ENCODE data around the gene PEX11G.

Gene PEX11G

DNA sequence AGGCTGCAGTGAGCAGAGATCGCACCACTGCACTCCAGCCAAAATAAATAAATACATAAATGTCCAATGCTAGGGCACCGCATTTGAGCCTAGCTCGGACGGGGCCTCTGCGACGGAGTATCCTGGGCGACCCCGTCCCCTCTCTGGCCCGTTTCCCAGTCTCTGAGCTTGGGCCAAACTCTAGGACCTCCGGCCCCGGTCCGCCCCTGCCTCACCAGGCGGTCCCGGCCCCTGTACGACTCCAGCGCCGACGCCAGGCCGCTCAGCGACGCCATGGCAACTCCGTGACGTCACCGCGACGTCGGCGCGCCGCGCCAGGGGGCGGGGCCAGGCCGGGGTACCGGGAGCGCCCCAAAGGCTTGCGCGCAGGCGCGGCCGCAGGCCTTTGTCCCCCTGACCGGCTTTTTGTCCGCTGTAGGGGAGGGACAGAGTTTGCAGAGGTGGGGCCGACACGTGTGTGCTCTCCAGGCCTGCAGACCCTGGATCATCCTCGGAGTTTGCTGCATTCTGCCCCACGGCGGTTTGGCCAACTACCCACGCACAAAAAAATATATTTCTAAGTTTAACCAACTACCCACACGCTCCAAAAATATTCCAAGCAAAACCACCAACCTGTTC is at the start of gene PEX11G:
TSS of gene PEX11G (minus strand) at position 300 of the 618 bp plus-strand sequence. CDS start at position 275, 25 bp downstream.
- TF ChIP-seq, protein P1, sequence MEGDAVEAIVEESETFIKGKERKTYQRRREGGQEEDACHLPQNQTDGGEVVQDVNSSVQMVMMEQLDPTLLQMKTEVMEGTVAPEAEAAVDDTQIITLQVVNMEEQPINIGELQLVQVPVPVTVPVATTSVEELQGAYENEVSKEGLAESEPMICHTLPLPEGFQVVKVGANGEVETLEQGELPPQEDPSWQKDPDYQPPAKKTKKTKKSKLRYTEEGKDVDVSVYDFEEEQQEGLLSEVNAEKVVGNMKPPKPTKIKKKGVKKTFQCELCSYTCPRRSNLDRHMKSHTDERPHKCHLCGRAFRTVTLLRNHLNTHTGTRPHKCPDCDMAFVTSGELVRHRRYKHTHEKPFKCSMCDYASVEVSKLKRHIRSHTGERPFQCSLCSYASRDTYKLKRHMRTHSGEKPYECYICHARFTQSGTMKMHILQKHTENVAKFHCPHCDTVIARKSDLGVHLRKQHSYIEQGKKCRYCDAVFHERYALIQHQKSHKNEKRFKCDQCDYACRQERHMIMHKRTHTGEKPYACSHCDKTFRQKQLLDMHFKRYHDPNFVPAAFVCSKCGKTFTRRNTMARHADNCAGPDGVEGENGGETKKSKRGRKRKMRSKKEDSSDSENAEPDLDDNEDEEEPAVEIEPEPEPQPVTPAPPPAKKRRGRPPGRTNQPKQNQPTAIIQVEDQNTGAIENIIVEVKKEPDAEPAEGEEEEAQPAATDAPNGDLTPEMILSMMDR (IDR thresholded peaks at IDR 0.05): no peak

DNA sequence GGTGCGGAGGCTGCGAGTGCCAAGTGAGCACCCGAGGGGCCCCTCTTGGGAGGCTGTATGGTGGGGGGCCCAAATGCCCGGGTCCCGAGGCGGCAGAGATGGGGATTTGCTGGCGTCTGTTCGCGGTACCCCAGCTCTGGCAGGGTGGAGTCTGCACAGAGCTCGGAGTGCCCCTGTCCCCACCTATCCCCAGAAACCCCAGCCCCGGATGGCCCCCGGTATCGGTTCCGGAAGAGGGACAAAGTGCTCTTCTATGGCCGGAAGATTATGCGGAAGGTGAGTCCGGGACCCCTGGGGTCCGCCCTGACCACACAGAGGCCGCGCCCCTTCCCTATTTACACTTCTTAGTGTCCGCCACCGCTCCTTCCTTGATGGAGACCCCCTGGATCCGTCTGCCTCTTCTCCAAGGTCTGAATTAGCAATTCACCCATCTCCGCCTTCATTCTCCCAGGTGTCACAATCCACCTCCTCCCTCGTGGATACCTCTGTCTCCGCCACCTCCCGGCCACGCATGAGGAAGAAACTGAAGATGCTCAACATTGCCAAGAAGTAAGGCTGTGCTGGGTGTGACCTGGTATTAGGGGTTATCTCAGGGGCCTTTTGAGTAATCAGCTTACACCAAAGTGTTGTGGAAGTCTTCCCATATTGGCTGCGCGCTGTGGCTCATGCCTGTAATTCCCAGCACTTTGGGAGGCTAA is 47.3 kb upstream of the PEX11G start:
- TF ChIP-seq, protein P1 (IDR thresholded peaks at IDR 0.05): no peak

DNA sequence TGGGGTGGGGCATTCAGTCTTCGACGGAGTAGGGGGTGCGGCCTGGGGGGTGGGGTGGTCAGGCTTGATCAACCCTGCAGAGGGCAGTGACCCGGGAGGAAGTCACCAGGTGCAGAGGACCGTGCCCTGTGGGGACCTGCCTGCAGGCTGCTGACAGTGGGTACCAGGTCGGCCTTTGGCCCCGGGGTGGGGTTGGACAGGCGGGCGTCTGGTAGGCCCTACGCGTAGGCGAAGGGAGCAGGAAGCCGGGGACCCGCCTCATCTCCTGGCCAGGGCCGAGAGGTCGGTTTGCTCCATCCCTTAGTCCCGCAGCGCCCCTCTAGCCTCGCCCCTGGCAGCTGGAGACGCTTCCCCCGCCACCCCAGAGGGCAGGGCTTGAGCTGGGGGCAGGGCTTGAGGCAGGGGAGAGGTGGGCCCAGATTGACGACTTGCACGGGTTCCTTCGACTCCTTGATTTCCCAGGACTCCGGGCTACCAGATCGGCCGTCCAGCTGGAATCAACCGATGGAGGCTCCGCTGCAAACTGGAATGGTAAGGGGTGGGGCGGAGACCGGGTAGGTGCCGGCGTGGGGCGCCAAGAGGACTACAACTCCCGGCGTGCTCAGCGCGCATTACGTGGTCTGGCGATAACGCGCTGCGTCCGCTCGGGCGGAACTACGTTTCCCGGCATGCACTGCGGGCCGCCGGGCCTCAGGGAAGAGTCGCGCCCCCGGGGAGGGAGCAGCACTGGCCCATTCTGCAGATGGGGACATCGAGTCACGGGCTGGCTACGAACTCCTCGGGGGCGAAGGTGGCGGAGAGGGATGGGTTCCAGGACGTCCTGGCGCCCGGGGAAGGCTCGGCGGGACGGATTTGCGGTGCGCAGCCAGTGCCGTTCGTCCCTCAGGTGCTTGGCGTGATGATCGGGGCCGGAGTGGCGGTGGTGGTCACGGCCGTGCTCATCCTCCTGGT is 46.5 kb upstream of the PEX11G start, which contains the start of gene PNPLA6:
TSS of gene PNPLA6 (plus strand) at position 671 of the 951 bp plus-strand sequence. CDS start at position 743, 72 bp downstream.
- TF ChIP-seq, protein P1 (IDR thresholded peaks at IDR 0.05): no peak

DNA sequence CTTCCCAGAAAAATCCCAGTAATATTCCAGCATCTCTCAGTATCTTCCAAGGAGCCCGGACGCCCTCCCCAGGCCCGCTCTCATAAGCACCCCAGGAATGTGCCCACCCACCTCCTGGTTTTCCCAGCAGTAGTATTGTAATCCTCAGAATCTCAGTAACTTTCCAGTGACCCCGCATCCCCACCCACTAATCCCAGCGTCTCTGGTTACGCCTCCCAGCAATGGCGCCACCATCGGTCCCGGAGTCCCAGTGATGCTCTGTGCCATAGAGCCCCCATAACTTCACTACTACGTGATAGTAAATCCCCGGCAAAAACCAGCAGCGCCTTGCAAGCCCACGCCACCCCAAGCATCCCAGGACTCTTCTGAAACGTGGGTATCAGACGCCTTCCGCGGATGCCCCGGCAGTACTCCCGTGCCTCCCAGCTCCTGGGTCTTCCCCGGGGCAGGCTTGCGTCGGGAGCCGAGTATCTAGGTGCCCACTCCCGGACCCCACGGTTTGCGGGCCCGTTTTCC is 45.8 kb upstream of the PEX11G start:
- TF ChIP-seq, protein P1 (IDR thresholded peaks at IDR 0.05): no peak; the same call in 1 of the 2 replicates

DNA sequence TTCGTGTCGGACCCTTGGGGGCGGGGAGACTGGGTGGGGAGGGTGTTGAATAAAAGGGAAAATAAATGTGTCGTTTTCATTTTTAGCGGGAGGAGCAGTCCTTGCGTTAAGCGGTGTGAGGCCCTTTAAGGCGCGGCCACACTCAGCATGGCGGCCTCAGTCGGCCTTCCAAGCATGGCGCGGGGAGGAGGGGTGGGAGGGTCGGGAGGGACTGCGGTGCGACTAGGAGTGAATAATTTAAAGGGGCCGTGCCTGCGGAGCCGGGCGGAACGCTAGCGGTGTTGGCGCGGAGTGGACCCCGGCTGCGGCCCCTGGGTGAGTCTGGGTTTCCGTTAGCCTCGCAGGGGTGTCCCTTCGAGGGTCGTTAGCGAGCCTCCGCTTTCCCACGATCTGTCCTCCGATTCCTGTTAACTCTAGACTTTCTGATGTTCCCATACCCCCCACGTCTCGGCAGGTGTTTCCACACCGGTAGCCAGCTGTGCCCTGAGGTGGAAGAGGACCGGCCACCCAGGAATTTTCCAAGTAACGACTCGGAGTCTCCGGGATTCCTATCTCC is 45.2 kb upstream of the PEX11G start:
- TF ChIP-seq, protein P1 (IDR thresholded peaks at IDR 0.05): no peak

DNA sequence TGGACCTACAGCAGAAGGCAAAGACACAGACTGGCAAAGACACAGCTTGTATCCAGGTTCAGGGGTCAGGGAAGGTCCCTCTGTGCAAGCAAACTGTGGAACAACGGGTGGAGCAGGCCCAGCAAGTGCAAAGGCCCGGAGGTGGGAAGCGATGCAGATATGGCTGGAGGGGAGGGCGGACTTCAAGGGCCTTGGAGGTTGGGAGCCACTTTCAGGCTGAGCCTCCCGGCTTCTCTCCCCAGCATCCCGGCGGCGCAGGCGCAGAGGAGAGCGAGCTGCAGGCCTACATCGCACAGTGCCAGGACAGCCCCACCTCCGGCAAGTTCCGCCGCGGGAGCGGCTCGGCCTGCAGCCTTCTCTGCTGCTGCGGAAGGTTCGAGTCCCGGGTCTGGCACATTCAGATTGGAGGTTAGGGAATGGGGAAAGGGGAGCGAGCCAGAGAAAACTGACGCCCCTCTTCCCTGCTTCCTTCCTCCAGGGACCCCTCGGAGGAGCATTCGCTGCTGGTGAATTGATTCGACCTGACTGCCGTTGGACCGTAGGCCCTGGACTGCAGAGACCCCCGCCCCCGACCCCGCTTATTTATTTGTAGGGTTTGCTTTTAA is 44.5 kb upstream of the PEX11G start:
- TF ChIP-seq, protein P1 (IDR thresholded peaks at IDR 0.05): no peak

All from LNCAP (cell line).